ENCODE data around the gene MOSPD3.

Gene MOSPD3

DNA sequence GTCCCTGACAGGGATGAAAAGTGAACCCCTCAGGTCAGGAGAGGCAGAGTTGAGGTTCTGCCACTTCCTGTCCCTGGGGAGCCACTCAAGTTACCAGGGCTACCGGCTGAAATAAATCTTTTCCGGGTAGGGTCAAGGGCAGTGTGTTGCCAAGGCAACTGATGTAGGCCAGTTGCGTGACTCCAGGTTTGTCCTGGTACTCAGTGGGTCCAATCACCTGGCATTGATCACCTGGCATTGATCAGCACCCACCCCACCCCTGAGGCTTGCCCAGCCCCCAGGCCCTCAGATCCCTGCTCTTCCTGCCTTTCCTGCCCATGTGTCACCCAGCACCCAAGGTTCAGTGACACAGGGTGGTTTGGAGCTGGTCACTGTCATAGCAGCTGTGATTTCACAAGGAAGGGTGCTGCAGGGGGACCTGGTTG lies 44.6 kb upstream of the MOSPD3 start:
- DNase-seq (ENCODE audit: extremely low read depth, low read depth) = no peak
- TF ChIP-seq, protein P1, sequence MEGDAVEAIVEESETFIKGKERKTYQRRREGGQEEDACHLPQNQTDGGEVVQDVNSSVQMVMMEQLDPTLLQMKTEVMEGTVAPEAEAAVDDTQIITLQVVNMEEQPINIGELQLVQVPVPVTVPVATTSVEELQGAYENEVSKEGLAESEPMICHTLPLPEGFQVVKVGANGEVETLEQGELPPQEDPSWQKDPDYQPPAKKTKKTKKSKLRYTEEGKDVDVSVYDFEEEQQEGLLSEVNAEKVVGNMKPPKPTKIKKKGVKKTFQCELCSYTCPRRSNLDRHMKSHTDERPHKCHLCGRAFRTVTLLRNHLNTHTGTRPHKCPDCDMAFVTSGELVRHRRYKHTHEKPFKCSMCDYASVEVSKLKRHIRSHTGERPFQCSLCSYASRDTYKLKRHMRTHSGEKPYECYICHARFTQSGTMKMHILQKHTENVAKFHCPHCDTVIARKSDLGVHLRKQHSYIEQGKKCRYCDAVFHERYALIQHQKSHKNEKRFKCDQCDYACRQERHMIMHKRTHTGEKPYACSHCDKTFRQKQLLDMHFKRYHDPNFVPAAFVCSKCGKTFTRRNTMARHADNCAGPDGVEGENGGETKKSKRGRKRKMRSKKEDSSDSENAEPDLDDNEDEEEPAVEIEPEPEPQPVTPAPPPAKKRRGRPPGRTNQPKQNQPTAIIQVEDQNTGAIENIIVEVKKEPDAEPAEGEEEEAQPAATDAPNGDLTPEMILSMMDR (IDR thresholded peaks at IDR 0.05; ENCODE audit: low read depth, low read length) = no peak

DNA sequence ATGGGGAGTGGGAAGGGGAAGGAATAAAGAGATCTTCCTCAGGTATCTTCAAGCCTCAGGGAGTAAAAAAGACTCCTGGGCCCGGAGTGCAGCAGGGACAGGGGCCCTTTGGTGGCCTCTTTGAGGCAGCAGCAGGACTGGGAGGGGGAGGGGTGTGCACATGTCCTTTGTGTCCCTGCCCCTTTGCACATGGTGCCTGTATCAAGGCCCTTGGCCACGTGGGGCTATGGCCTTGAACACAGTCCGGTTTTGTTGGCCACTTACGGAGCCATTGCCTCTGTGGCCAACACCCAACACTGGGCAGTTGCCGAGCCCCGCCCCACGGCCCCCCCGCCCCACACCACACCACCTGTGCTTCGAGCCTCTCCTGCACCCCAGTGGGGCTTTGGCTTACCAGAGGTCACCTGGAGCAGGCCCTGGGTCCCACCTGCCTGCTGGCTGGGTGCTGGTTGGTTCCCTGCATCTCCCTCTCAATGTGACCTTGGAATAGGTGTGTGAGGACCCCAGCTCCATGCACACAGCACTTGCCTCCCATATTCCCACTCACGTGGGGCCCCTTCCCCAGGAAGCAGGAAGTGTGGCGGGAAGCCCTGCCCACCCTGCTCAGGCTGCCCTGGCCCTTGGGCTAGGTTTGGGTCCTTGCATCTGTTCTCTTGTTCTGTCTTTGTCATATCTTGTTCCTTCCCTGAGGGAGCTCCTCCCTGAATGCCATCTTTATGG lies 44.0 kb upstream of the MOSPD3 start:
- TF ChIP-seq, protein P1 (IDR thresholded peaks at IDR 0.05; ENCODE audit: low read depth, low read length) = no peak
- no peak for DNase-seq (ENCODE audit: extremely low read depth, low read depth)

DNA sequence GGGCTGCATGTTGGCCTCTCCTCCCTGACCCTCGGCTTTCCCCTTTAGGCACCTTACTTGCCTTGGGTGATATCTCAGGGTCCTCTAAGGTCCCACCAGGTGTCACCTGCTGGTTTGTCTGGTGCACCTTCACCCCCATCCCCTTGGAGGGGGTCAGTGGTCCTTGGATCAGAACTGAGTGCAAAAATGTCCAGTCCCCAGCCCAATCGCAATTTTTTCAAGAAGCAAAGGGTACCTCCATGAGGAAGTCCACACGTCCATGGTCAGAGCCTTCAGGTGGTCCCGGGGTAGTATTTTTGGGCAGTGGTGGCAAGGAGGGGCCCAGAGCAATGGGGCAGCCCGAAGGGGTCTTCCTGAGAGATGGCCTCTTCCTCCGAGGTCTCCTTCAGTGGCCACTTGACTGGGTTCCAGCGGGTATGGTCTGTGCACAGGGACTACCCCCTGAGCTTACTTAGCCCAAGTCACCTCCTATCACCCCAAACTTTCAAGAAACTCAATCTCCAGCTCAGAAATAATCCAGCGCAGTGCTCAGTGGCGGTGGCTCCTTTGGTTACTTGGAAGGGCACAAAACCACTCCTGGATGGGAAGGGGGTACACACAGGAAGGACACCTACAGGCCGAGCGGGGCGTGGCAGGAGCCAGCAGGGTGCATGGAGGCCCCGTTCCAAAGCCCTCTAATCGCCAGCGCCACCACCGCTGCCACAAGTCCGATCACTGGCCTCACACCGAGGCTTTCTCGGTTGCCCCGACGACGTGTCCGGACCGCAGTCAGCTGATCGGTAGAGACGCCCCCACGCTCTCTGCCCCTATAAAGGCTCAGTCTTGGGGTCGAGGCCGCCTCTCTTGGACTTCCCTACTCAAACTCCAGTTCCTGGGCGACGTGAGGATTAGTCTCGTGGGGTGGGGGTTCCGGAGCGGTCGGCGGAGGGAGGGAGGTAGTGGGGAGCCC lies 43.2 kb upstream of the MOSPD3 start:
- TF ChIP-seq, protein P1 (IDR thresholded peaks at IDR 0.05; ENCODE audit: low read depth, low read length) = peak; percentile 18
- DNase-seq (ENCODE audit: extremely low read depth, low read depth) = no peak

DNA sequence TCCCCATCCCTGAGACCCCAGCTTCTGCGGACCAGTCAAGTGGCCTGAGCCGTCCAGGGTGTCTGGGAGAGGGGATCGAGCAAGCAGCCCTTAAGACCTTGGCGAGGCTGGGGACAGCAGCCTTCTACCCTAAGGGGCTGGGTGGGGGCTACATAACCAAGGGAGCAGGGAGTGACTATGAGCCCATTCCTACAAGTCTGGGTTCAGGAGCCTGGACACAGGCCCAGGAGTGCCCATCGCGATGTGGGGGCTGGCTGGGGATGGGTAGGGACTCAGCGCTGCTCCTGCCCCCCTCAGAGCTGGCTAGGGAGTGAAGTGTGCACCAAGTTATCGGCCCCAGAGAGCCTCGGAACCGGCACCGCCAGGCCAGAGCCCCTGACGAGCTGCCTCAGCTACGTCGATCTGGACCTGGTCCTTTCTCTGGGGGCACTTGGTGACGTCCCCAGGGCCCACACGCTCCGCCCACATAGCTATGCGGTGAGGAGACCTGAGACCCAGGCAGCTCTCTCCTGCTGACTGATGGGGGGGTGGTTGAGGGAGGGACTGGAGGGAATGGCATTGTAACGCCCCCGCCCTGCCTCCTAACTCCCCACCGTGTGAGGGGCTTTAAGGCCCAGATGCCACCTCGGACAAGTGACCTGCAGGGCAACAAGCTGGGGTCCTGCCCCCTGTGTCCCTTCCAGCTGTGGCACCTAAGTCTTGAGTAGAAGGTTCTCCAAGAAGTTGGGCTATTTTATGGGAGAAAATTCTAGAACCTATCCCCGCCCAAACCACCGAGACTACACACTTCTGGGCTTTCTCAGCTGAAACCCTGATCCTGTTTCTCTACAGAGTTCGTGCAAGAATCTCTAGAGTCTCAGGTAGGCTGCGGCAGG lies 41.1 kb upstream of the MOSPD3 start:
- DNase-seq (ENCODE audit: extremely low read depth, low read depth) = no peak
- TF ChIP-seq, protein P1 (IDR thresholded peaks at IDR 0.05; ENCODE audit: low read depth, low read length) = no peak

DNA sequence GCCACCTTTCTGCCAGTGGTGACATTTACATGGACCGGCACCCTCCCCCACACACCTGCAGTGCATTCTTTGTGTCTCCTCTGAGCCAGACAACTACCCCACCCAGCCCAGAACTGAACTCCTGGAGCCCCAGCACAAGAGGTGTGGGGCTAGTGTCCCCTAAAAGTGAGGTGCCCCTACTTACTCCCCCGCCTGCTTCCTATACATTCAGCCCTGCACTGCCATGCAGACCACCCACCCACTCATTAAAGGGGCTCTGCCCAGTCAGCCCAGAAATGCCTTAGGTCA lies 40.6 kb upstream of the MOSPD3 start:
- DNase-seq (ENCODE audit: extremely low read depth, low read depth) = no peak

DNA sequence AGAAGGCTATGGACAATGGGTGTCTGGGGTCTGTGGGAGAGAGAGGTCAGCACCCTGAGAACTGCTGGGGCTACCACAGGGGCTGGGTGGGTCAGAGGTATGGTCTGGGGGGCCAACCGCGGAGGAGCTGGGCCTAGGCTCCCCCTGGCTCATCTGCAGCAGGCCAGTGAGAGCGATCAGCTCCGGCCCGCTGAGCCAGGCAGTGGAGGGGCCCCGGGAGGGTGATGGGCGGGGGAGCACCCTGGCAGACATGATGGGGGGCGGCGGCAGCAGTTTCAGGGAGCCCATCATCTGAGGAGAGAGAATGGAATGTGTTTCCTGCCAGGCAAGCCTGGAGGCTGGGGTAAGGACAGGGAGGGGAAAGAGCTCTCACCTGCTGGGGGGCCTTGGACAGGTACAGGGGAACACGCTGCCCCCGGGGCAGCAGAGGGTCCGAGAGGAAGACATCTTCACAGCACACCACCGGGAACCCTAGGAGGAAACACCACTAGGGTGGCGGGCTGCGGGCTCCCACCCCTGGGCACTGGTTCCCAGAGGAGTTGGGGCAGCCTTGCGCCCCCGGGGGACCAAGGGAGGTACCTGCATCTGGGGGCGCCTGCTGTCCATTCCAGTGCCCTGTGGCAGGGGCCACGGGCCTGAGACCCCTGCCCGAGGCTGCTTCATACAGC lies 39.9 kb upstream of the MOSPD3 start:
- TF ChIP-seq, protein P1 (IDR thresholded peaks at IDR 0.05; ENCODE audit: low read depth, low read length) = no peak
- no peak for DNase-seq (ENCODE audit: extremely low read depth, low read depth)

More for the DNA sequence above, 40.6 kb upstream of the MOSPD3 start:
- TF ChIP-seq, protein P1 (IDR thresholded peaks at IDR 0.05; ENCODE audit: low read depth, low read length) = no peak
